NCI-H345 treated with DMSO at 0.1 percent for 48 hours (cell line): ENCODE measurements around the gene TSEN15.

Experiments used
- DNase-seq: peaks from one replicate; lab custom pipeline; 2025; ENCODE audit not compliant: unreplicated experiment; lab: John Stamatoyannopoulos, UW

Gene TSEN15

GRCh38 chr1:184052194-184052559 is 647 bp downstream of the TSEN15 start:
- DNase-seq: no peak

GRCh38 chr1:184052750-184053149 is 1.2 kb downstream of the TSEN15 start:
- no peak for DNase-seq

- DNase-seq: no peak
Observed at GRCh38 chr1:184053881-184054280, 2.4 kb downstream of the TSEN15 start.

GRCh38 chr1:184056921-184057555 is 5.5 kb downstream of the TSEN15 start:
- DNase-seq: no peak

- no peak for DNase-seq
Observed at GRCh38 chr1:184059887-184060286, 8.4 kb downstream of the TSEN15 start.

- no peak for DNase-seq
Observed at GRCh38 chr1:184060316-184060715, 8.8 kb downstream of the TSEN15 start.

GRCh38 chr1:184061396-184062003 is 10.0 kb downstream of the TSEN15 start:
- DNase-seq: no peak

- DNase-seq: no peak
Observed at GRCh38 chr1:184062640-184063286, 11.2 kb downstream of the TSEN15 start.

- no peak for DNase-seq
Observed at GRCh38 chr1:184065559-184065958, 14.0 kb downstream of the TSEN15 start.

- no peak for DNase-seq
Observed at GRCh38 chr1:184068354-184068753, 16.8 kb downstream of the TSEN15 start.

- no peak for DNase-seq
Observed at GRCh38 chr1:184069675-184070074, 18.1 kb downstream of the TSEN15 start.

GRCh38 chr1:184072376-184072775 is 20.8 kb downstream of the TSEN15 start:
- no peak for DNase-seq

GRCh38 chr1:184074383-184074782 is 22.9 kb downstream of the TSEN15 start:
- no peak for DNase-seq

GRCh38 chr1:184075055-184076029 is 23.8 kb downstream of the TSEN15 start:
- peak; percentile 37 for DNase-seq

GRCh38 chr1:184078564-184079249 is 27.2 kb downstream of the TSEN15 start:
- DNase-seq: no peak

GRCh38 chr1:184080309-184080708 is 28.8 kb downstream of the TSEN15 start:
- no peak for DNase-seq

- DNase-seq: no peak
Observed at GRCh38 chr1:184082541-184083415, 31.2 kb downstream of the TSEN15 start.

- DNase-seq: no peak
Observed at GRCh38 chr1:184085667-184086066, 34.1 kb downstream of the TSEN15 start.

- DNase-seq: no peak
Observed at GRCh38 chr1:184088037-184088436, 36.5 kb downstream of the TSEN15 start.

- DNase-seq: no peak
Observed at GRCh38 chr1:184093071-184093470, 41.5 kb downstream of the TSEN15 start.
